ENCODE measurements around the gene DBF4B. TPM values are rescaled to one million over a fixed set of nuclear protein-coding genes. Genes with fewer than 3 reads are reported as not detected.
A peak's percentile ranks its signal among the peaks of the same experiment; 100 is the strongest.

Gene DBF4B
- total and polyA plus RNA-seq, 2 of the 13 experiments (the other 11 are each of a cell fraction or from before 2014, with no cell fraction given), result 11.7 to 13.2 TPM

- TF ChIP-seq, protein P1, sequence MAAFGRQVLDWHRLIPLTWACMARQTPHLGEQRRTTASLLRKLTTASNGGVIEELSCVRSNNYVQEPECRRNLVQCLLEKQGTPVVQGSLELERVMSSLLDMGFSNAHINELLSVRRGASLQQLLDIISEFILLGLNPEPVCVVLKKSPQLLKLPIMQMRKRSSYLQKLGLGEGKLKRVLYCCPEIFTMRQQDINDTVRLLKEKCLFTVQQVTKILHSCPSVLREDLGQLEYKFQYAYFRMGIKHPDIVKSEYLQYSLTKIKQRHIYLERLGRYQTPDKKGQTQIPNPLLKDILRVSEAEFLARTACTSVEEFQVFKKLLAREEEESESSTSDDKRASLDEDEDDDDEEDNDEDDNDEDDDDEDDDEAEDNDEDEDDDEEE (CRISPR knock-in tag; IDR thresholded peaks at IDR 0.05), result no peak
- peak; percentile 99 for TF ChIP-seq ASH2L (IDR thresholded peaks at IDR 0.05; ENCODE audit: insufficient read length, low read depth, low read length)
- 0 out of 2 replicates have a peak, but pooled peaks have one; percentile 54 for TF ChIP-seq HMGXB3 (CRISPR knock-in tag; IDR thresholded peaks at IDR 0.05; ENCODE audit: borderline replicate concordance)
- TF ChIP-seq TFDP2 (CRISPR knock-in tag; IDR thresholded peaks at IDR 0.05), result peak; percentile 98
- peak; percentile 89; the same call in 1 of the 2 replicates for TF ChIP-seq NFKB2 (CRISPR knock-in tag; IDR thresholded peaks at IDR 0.05; ENCODE audit: borderline replicate concordance)
- peak; percentile 0; the same call in 1 of the 2 replicates for TF ChIP-seq ZXDC (CRISPR knock-in tag; IDR thresholded peaks at IDR 0.05)
- TF ChIP-seq ELK4 (CRISPR knock-in tag; IDR thresholded peaks at IDR 0.05; ENCODE audit: borderline replicate concordance), result no peak
- peak; percentile 69; the same call in 1 of the 2 replicates for TF ChIP-seq MIXL1 (CRISPR knock-in tag; IDR thresholded peaks at IDR 0.05)
- TF ChIP-seq PAX8 (CRISPR knock-in tag; IDR thresholded peaks at IDR 0.05; ENCODE audit: borderline replicate concordance), result no peak
- no peak; the same call in 1 of the 2 replicates for TF ChIP-seq ZNF660 (CRISPR knock-in tag; IDR thresholded peaks at IDR 0.05; ENCODE audit: borderline replicate concordance, low read depth)
- TF ChIP-seq ZNF331 (CRISPR knock-in tag; IDR thresholded peaks at IDR 0.05), result peak; percentile 70
- TF ChIP-seq, protein P2, sequence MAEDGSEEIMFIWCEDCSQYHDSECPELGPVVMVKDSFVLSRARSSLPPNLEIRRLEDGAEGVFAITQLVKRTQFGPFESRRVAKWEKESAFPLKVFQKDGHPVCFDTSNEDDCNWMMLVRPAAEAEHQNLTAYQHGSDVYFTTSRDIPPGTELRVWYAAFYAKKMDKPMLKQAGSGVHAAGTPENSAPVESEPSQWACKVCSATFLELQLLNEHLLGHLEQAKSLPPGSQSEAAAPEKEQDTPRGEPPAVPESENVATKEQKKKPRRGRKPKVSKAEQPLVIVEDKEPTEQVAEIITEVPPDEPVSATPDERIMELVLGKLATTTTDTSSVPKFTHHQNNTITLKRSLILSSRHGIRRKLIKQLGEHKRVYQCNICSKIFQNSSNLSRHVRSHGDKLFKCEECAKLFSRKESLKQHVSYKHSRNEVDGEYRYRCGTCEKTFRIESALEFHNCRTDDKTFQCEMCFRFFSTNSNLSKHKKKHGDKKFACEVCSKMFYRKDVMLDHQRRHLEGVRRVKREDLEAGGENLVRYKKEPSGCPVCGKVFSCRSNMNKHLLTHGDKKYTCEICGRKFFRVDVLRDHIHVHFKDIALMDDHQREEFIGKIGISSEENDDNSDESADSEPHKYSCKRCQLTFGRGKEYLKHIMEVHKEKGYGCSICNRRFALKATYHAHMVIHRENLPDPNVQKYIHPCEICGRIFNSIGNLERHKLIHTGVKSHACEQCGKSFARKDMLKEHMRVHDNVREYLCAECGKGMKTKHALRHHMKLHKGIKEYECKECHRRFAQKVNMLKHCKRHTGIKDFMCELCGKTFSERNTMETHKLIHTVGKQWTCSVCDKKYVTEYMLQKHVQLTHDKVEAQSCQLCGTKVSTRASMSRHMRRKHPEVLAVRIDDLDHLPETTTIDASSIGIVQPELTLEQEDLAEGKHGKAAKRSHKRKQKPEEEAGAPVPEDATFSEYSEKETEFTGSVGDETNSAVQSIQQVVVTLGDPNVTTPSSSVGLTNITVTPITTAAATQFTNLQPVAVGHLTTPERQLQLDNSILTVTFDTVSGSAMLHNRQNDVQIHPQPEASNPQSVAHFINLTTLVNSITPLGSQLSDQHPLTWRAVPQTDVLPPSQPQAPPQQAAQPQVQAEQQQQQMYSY (CRISPR knock-in tag; IDR thresholded peaks at IDR 0.05), result no peak
Observed at GRCh38 chr17:44708401-44709263, at the start of gene DBF4B (continued).

Measured in HepG2 (cell line).